Endothelial cell of umbilical vein (primary cell): ENCODE data around the gene SKA3. TPM values are rescaled to one million over a fixed set of nuclear protein-coding genes. Genes with fewer than 3 reads are reported as not detected.

ENCODE experiments used
- BruUV-seq: library from RNA; stranded (reverse); fragments of 400-500 nt; replicated peaks from 2 replicates; lab custom pipeline; 2021; lab: Mats Ljungman, UMichigan
- CTCF ChIA-PET: fragments of 300-600, 350-600 bp; sonication (Branson Sonifier 250); formaldehyde crosslinking; loops from one replicate; lab custom pipeline; 2021; ENCODE audit warnings: antibody characterized with exemption, inconsistent platforms; lab: Charles Lee
- POLR2A ChIA-PET: fragments of 300-600, 350-600 bp; sonication (Branson Sonifier 250); formaldehyde crosslinking; loops from one replicate; lab custom pipeline; 2021; ENCODE audit warnings: antibody characterized with exemption, inconsistent platforms; lab: Charles Lee
- DNase-seq: peaks from one replicate; pipeline ENCODE4 v3.0.0-alpha.2; 2011; ENCODE audit warnings: low read depth, low spot score
- FAIRE-seq: peaks from 2 replicates; lab custom pipeline; 2011; peaks lifted over from hg19 to GRCh38; lab: Jason Lieb, UNC
- H2AFZ ChIP-seq: 2 replicates; pipeline ENCODE4 v1.6.0; 2012; ENCODE audit warnings: low read depth, low read length, control low read depth, inconsistent platforms
- H3K27ac ChIP-seq: 2 replicates; pipeline ENCODE4 v1.5.1; 2011; ENCODE audit warnings: low read depth, mild to moderate bottlenecking, control low read depth, low read length, moderate library complexity; ENCODE audit not compliant: insufficient read depth
- H3K27me3 ChIP-seq, 2 experiments: 2 replicates each; pipeline versions ENCODE4 v1.6.0 to v1.6.1; 2011; ENCODE audit warnings: low read length in 2 of 2, mixed read lengths in 1 of 2; ENCODE audit not compliant: control insufficient read depth in 2 of 2, insufficient read depth in 2 of 2
- H3K36me3 ChIP-seq, 2 experiments: 2 replicates in 1 of 2; 3 replicates in 1 of 2; pipeline ENCODE4 v1.5.1; 2011; ENCODE audit warnings: low read length in 2 of 2, mild to moderate bottlenecking in 1 of 2, moderate library complexity in 1 of 2; ENCODE audit not compliant: control insufficient read depth in 2 of 2, insufficient read depth in 2 of 2; ENCODE audit errors: extremely low read depth in 1 of 2
- H3K4me1 ChIP-seq: 3 replicates; pipeline ENCODE4 v1.5.1; 2011; ENCODE audit warnings: mild to moderate bottlenecking, low read length; ENCODE audit not compliant: control insufficient read depth, insufficient read depth; ENCODE audit errors: extremely low read depth
- H3K4me2 ChIP-seq: 2 replicates; pipeline ENCODE4 v1.6.1; 2011; ENCODE audit warnings: low read length, control low read depth, mixed read lengths; ENCODE audit not compliant: insufficient read depth
- H3K4me3 ChIP-seq, 3 experiments: fragments of 200-600 bp in 1 of 3; sonication (generic), shearing (Covaris generic) in 1 of 3; replicated peaks in 1 of 3; 2 replicates each; pipeline ENCODE4 v1.5.1; 2011 to 2016; ENCODE audit warnings: control low read depth in 3 of 3, low read length in 3 of 3, mild to moderate bottlenecking in 2 of 3, inconsistent platforms in 1 of 3, low read depth in 1 of 3, moderate library complexity in 1 of 3; ENCODE audit not compliant: insufficient read depth in 1 of 3
- H3K79me2 ChIP-seq: 2 replicates; pipeline ENCODE4 v1.6.0; 2012; ENCODE audit warnings: low read length, inconsistent platforms; ENCODE audit not compliant: control insufficient read depth, insufficient read depth
- H3K9ac ChIP-seq: replicated peaks from 2 replicates; pipeline ENCODE3; 2011; ENCODE audit warnings: low read length, control low read depth; ENCODE audit not compliant: insufficient read depth; ENCODE audit errors: extremely low read depth
- H3K9me1 ChIP-seq: replicated peaks from 3 replicates; pipeline ENCODE4 v1.6.0; 2011; ENCODE audit warnings: mild to moderate bottlenecking, low read length; ENCODE audit not compliant: control insufficient read depth, insufficient read depth; ENCODE audit errors: extremely low read depth
- H3K9me3 ChIP-seq: replicated peaks from 2 replicates; pipeline ENCODE4 v1.5.1; 2012; ENCODE audit warnings: low read length, inconsistent platforms; ENCODE audit not compliant: control insufficient read depth, insufficient read depth
- H4K20me1 ChIP-seq: replicated peaks from 2 replicates; pipeline ENCODE3; 2011; ENCODE audit warnings: mild to moderate bottlenecking, low read length; ENCODE audit not compliant: control insufficient read depth, insufficient read depth; ENCODE audit errors: extremely low read depth
- CTCF ChIP-seq, 2 donors: IDR thresholded peaks; 1 replicate in 1 of 2; 2 replicates in 1 of 2; pipeline ENCODE4 v1.5.1; 2011; ENCODE audit warnings: low read length in 2 of 2, mild to moderate bottlenecking in 2 of 2, moderate library complexity in 2 of 2, control low read depth in 1 of 2, inconsistent platforms in 1 of 2, low read depth in 1 of 2; ENCODE audit not compliant: insufficient read depth in 1 of 2; ENCODE audit errors: extremely low read depth in 1 of 2
- EZH2 ChIP-seq: IDR thresholded peaks from 2 replicates; pipeline ENCODE4 v1.6.1; 2012; ENCODE audit warnings: borderline replicate concordance, low read depth, mild to moderate bottlenecking, moderate library complexity, low read length, inconsistent platforms; ENCODE audit not compliant: severe bottlenecking
- FOS ChIP-seq: IDR thresholded peaks from 2 replicates; pipeline ENCODE4 v1.6.1; 2011; ENCODE audit warnings: mild to moderate bottlenecking, low read length, moderate library complexity, borderline replicate concordance; ENCODE audit not compliant: insufficient read depth
- GATA2 ChIP-seq: IDR thresholded peaks from 2 replicates; pipeline ENCODE4 v1.7.0; 2011; ENCODE audit warnings: low read depth, mild to moderate bottlenecking, moderate library complexity, mixed read lengths, low read length; ENCODE audit not compliant: insufficient read length, insufficient read depth
- JUN ChIP-seq: IDR thresholded peaks from 2 replicates; pipeline ENCODE4 v1.6.1; 2011; ENCODE audit warnings: borderline replicate concordance, low read depth; ENCODE audit not compliant: insufficient read length, insufficient read depth
- MAX ChIP-seq: IDR thresholded peaks from 2 replicates; pipeline ENCODE4 v1.6.1; 2011; ENCODE audit not compliant: insufficient read depth, insufficient read length
- MYC ChIP-seq: IDR thresholded peaks from one replicate; pipeline ENCODE4 v1.6.1; 2011; ENCODE audit warnings: mild to moderate bottlenecking, low read depth, low read length
- POLR2A ChIP-seq: IDR thresholded peaks from 2 replicates; pipeline ENCODE4 v1.6.1; 2012; ENCODE audit warnings: low read depth, mild to moderate bottlenecking, control low read depth, low read length
- POLR2AphosphoS5 ChIP-seq: IDR thresholded peaks from 2 replicates; pipeline ENCODE4 v1.6.1; 2012; ENCODE audit warnings: low read depth, mild to moderate bottlenecking, control low read depth, low read length, moderate library complexity; ENCODE audit not compliant: insufficient read depth
- dilution Hi-C: fragments of 300-500 bp; cut with MboI; formaldehyde crosslinking; loops from one replicate; pipeline ENCODE4 v1.15.0; 2019; ENCODE audit warnings: low sequenced_read_pairs; ENCODE audit not compliant: extremely low pct_ligation_motif_present
- intact Hi-C: fragments of 100-400 bp; cut with micrococcal nuclease; formaldehyde crosslinking; loops from one replicate; pipeline ENCODE4 v1.10.0; 2022
- polyA plus RNA-seq, 4 experiments: library from polyadenylated mRNA; depleted of rRNA in 3 of 4; stranded (reverse) in 3 of 4; unstranded in 1 of 4; fragments of >200 nt; gene quantifications; 2 replicates each; pipeline versions ENCODE4 v1.2.1 to v1.2.3, GENCODE V29; 2011 to 2012; ENCODE audit warnings: missing spikeins in 1 of 4
- total RNA-seq: library from RNA; stranded (reverse); gene quantifications from 2 replicates; pipeline ENCODE4 v1.2.3, GENCODE V29; 2021

SKA3 gene
- total and polyA plus RNA-seq, 2 donors (not counting 3 experiments of a cell fraction or from before 2014, with no cell fraction given), result 9.4 to 28.7 TPM

GRCh38 chr13:21115231-21115630, 61.1 kb downstream of the SKA3 start:
- FAIRE-seq (no peak), DNase-seq (no peak)
- Histone ChIP-seq H3K27me3 (no peaks in the 10 kb centered on the region), H4K20me1 (no peaks in the 10 kb centered on the region), H3K27ac (no peak overlapping the region), H3K79me2 (no peaks in the 10 kb centered on the region), H3K9me1 (no peaks in the 10 kb centered on the region), H3K4me2 (no peak overlapping the region), H3K9me3 (no peaks in the 10 kb centered on the region), H2AFZ (no peak overlapping the region), H3K9ac (no peak overlapping the region), H3K4me1 (no peaks in the 10 kb centered on the region), H3K36me3 (no peaks in the 10 kb centered on the region), H3K4me3 (no peak overlapping the region)
- CTCF ChIA-PET, result interaction anchor here (0.6 kb wide), 1 partner anchor 67 kb away, joined by 3 read pairs; no protein-coding TSS in a partner anchor
- no TSS peak for BruUV-seq
- no peak for TF ChIP-seq EZH2
- TF ChIP-seq POLR2AphosphoS5, result no peak
- no peak for TF ChIP-seq POLR2A
- TF ChIP-seq GATA2, result no peak
- TF ChIP-seq CTCF (IDR thresholded peaks at IDR 0.05; ENCODE audit: extremely low read depth in 1 of 2, insufficient read depth in 1 of 2, low read depth in 1 of 2, low read length in 2 of 2), result no peak
- TF ChIP-seq MYC, result no peak
- TF ChIP-seq FOS, result no peak
- no peak for TF ChIP-seq JUN
- no peak for TF ChIP-seq MAX
- dilution Hi-C loops, result no loop called here
- POLR2A ChIA-PET, result interaction anchor here (0.5 kb wide), 1 partner anchor 58 kb away, joined by 3 read pairs; no protein-coding TSS in a partner anchor
- intact Hi-C loops, result no loop called here
